HCT116 (cell line): ENCODE measurements around the gene GALC. TPM values are rescaled to one million over a fixed set of nuclear protein-coding genes. Genes with fewer than 3 reads are reported as not detected.

Source experiments
- ATAC-seq: fragments of 200-7000 bp; cut with Tn5 transposase; 2 replicates; pipeline ENCODE4 v1.9.1; 2020; ENCODE audit warnings: mild to moderate bottlenecking, moderate library complexity
- BruUV-seq: library from RNA; stranded (reverse); fragments of 400-500 nt; replicated peaks from 2 replicates; lab custom pipeline; 2021; lab: Mats Ljungman, UMichigan
- CTCF ChIA-PET: fragments of 300-600 bp; sonication (Branson Sonifier 250); formaldehyde crosslinking; loops from one replicate; lab custom pipeline; 2021; ENCODE audit warnings: antibody characterized with exemption; lab: Charles Lee
- POLR2A ChIA-PET: fragments of 300-600, 350-600 bp; sonication (Branson Sonifier 250); formaldehyde crosslinking; loops from one replicate; lab custom pipeline; 2021; ENCODE audit warnings: antibody characterized with exemption; lab: Charles Lee
- RAD21 ChIA-PET, 2 experiments: fragments of 300-600 bp; sonication (Branson Sonifier 250); formaldehyde crosslinking; loops; one replicate each; lab custom pipeline; 2023; ENCODE audit warnings: low total read pairs in 2 of 2; ENCODE audit not compliant: uncharacterized antibody in 2 of 2, unreplicated experiment in 2 of 2, low non-redundant PET in 1 of 2; lab: Charles Lee
- DNase-seq: peaks from one replicate; pipeline ENCODE4 v3.0.0-alpha.2; 2010; ENCODE audit warnings: low read depth, low spot score
- H2AFZ ChIP-seq: fragments of 200-600 bp; shearing (Covaris generic), sonication (generic); 2 replicates; pipeline ENCODE4 v1.6.1; 2017; ENCODE audit warnings: low read depth, mixed run types, mixed read lengths, antibody characterized with exemption, low read length; ENCODE audit not compliant: poor library complexity, severe bottlenecking
- H3K27ac ChIP-seq: 2 replicates; pipeline ENCODE4 v1.5.1; 2012; ENCODE audit warnings: low read depth, low read length
- H3K27me3 ChIP-seq: fragments of 200-600 bp; sonication (generic); 2 replicates; pipeline ENCODE4 v1.6.1; 2016; ENCODE audit warnings: mixed run types, low read length, mixed read lengths; ENCODE audit not compliant: insufficient read depth
- H3K36me3 ChIP-seq, 2 experiments: fragments of 200-500 bp in 1 of 2; fragments of 200-600 bp in 1 of 2; sonication (Bioruptor generic) in 1 of 2; sonication (generic) in 1 of 2; 2 replicates each; pipeline versions ENCODE4 v1.5.1 to v1.6.1; 2014 to 2016; ENCODE audit warnings: low read length in 2 of 2, inconsistent platforms in 1 of 2, mixed read lengths in 1 of 2, mixed run types in 1 of 2; ENCODE audit not compliant: insufficient read depth in 2 of 2, control insufficient read depth in 1 of 2
- H3K4me1 ChIP-seq, 2 experiments: fragments of 200-600 bp in 1 of 2; sonication (generic) in 1 of 2; 2 replicates each; pipeline versions ENCODE4 v1.5.1 to v1.6.1; 2012 to 2017; ENCODE audit warnings: low read length in 2 of 2, inconsistent platforms in 1 of 2, mild to moderate bottlenecking in 1 of 2, mixed read lengths in 1 of 2, mixed run types in 1 of 2, moderate library complexity in 1 of 2; ENCODE audit not compliant: insufficient read depth in 2 of 2, control insufficient read depth in 1 of 2
- H3K4me2 ChIP-seq: fragments of 200-600 bp; sonication (generic); 2 replicates; pipeline ENCODE4 v1.6.1; 2017; ENCODE audit warnings: mixed run types, low read length, mixed read lengths
- H3K4me3 ChIP-seq, 2 experiments: fragments of 200-600 bp in 1 of 2; sonication (generic) in 1 of 2; replicated peaks in 1 of 2; 2 replicates each; pipeline ENCODE4 v1.5.1; 2011 to 2016; ENCODE audit warnings: low read length in 2 of 2, control low read depth in 1 of 2, low read depth in 1 of 2, mild to moderate bottlenecking in 1 of 2, mixed read lengths in 1 of 2, mixed run types in 1 of 2
- H3K79me2 ChIP-seq: fragments of 200-600 bp; sonication (generic); 2 replicates; pipeline ENCODE4 v1.6.1; 2017; ENCODE audit warnings: mild to moderate bottlenecking, mixed run types, low read length, moderate library complexity, mixed read lengths; ENCODE audit not compliant: insufficient read depth
- H3K9ac ChIP-seq: fragments of 200-600 bp; sonication (generic); 2 replicates; pipeline ENCODE4 v1.6.1; 2016; ENCODE audit warnings: low read length, mixed read lengths
- H3K9me2 ChIP-seq: fragments of 200-600 bp; sonication (generic), shearing (Covaris generic); 2 replicates; pipeline ENCODE4 v1.6.1; 2017; ENCODE audit warnings: mixed run types, mild to moderate bottlenecking, moderate library complexity; ENCODE audit not compliant: insufficient read depth
- H3K9me3 ChIP-seq, 2 experiments: fragments of 200-500 bp in 1 of 2; fragments of 200-600 bp in 1 of 2; sonication (Bioruptor generic) in 1 of 2; sonication (generic) in 1 of 2; 2 replicates each; pipeline ENCODE4 v1.6.1; 2014 to 2017; ENCODE audit warnings: low read length in 2 of 2, mixed read lengths in 2 of 2, inconsistent platforms in 1 of 2, low read depth in 1 of 2, mild to moderate bottlenecking in 1 of 2, mixed run types in 1 of 2, moderate library complexity in 1 of 2; ENCODE audit not compliant: control insufficient read depth in 1 of 2, insufficient read depth in 1 of 2
- H4K20me1 ChIP-seq: fragments of 200-600 bp; sonication (generic), shearing (Covaris generic); 2 replicates; pipeline ENCODE4 v1.6.1; 2017; ENCODE audit warnings: mixed run types, mild to moderate bottlenecking, moderate library complexity; ENCODE audit not compliant: insufficient read depth
- ATF3 ChIP-seq: IDR thresholded peaks from 2 replicates; pipeline ENCODE4 v1.6.1; 2012
- CBX3 ChIP-seq: IDR thresholded peaks from 2 replicates; pipeline ENCODE4 v1.6.1; 2012; ENCODE audit warnings: low read depth
- CTCF ChIP-seq, 3 experiments: fragments of 200-600 bp in 1 of 3; sonication (generic) in 1 of 3; IDR thresholded peaks in 2 of 3; conservative IDR thresholded peaks in 1 of 3; 2 replicates each; pipeline ENCODE4 v1.5.1; 2012 to 2017; ENCODE audit warnings: low read depth in 2 of 3, low read length in 2 of 3, antibody characterized with exemption in 1 of 3, borderline replicate concordance in 1 of 3, control low read depth in 1 of 3, mild to moderate bottlenecking in 1 of 3, mixed read lengths in 1 of 3, mixed run types in 1 of 3, moderate library complexity in 1 of 3; ENCODE audit not compliant: insufficient read depth in 1 of 3
- ELF1 ChIP-seq: IDR thresholded peaks from 2 replicates; pipeline ENCODE4 v1.6.1; 2012; ENCODE audit warnings: low read depth, borderline replicate concordance
- EZH2phosphoT487 ChIP-seq: fragments of 200-600 bp; IDR thresholded peaks from 2 replicates; pipeline ENCODE4 v1.6.1; 2018; ENCODE audit warnings: antibody characterized with exemption, borderline replicate concordance
- MAX ChIP-seq: IDR thresholded peaks from 2 replicates; pipeline ENCODE4 v1.6.1; 2012
- POLR2A ChIP-seq: IDR thresholded peaks from 2 replicates; pipeline ENCODE4 v1.7.0; 2011; ENCODE audit warnings: borderline replicate concordance; ENCODE audit not compliant: insufficient read depth, insufficient read length; ENCODE audit errors: extremely low read depth
- TCF7L2 ChIP-seq: IDR thresholded peaks from 2 replicates; pipeline ENCODE4 v1.7.0; 2011; ENCODE audit warnings: borderline replicate concordance, inconsistent platforms; ENCODE audit not compliant: insufficient read depth, insufficient read length; ENCODE audit errors: extremely low read depth
- YY1 ChIP-seq: IDR thresholded peaks from 2 replicates; pipeline ENCODE4 v1.6.1; 2011; ENCODE audit warnings: low read length, low read depth, moderate library complexity, mild to moderate bottlenecking; ENCODE audit not compliant: insufficient replicate concordance; ENCODE audit errors: extremely low read depth
- ZBTB33 ChIP-seq: IDR thresholded peaks from 2 replicates; pipeline ENCODE4 v1.6.1; 2011; ENCODE audit warnings: mild to moderate bottlenecking, low read length, moderate library complexity; ENCODE audit not compliant: insufficient replicate concordance; ENCODE audit errors: extremely low read depth
- ZFX ChIP-seq: fragments of 450-650 bp; IDR thresholded peaks from 2 replicates; pipeline ENCODE4 v1.6.1; 2017
- ZNF274 ChIP-seq: fragments of 200-500 bp; sonication (Bioruptor generic); IDR thresholded peaks from 2 replicates; pipeline ENCODE4 v1.6.1; 2014; ENCODE audit warnings: mild to moderate bottlenecking, low read depth, low read length, inconsistent platforms
- intact Hi-C: fragments of 100-400 bp; cut with micrococcal nuclease; formaldehyde crosslinking; loops from 2 replicates; pipeline ENCODE4 v1.10.0; 2022
- total RNA-seq: library from RNA; stranded (reverse); gene quantifications from one replicate; pipeline ENCODE4 v1.2.1, GENCODE V29; 2021; ENCODE audit not compliant: unreplicated experiment

Gene GALC
- total RNA-seq, 1 experiment from 2014 or later = 0.59 TPM

GRCh38 chr14:87992346-87992717, 650 bp downstream of the GALC start:
- Histone ChIP-seq H2AFZ (no peak overlapping the region), H3K9me3 (no peaks in the 10 kb centered on the region; a peak in 1 of 4 replicates), H3K27ac (no peak overlapping the region), H3K9ac (no peak overlapping the region), H3K36me3 (no peaks in the 10 kb centered on the region), H3K9me2 (no peaks in the 10 kb centered on the region), H3K4me1 (no peaks in the 10 kb centered on the region), H3K4me3 (no peak overlapping the region), H3K79me2 (no peaks in the 10 kb centered on the region), H3K27me3 (no peaks in the 10 kb centered on the region), H3K4me2 (no peak overlapping the region), H4K20me1 (no peaks in the 10 kb centered on the region)
- intact Hi-C loops = no loop called here
- ChIA-PET POLR2A (no interaction called here), RAD21 (no interaction called here), CTCF (no interaction called here)
- ATAC-seq = no peak
- no TSS peak for BruUV-seq
- no peak for DNase-seq
- TF ChIP-seq CTCF (IDR thresholded peaks at IDR 0.05 in 2 of 3, conservative IDR thresholded peaks at IDR 0.05 in 1 of 3; ENCODE audit: borderline replicate concordance in 1 of 3, insufficient read depth in 1 of 3, low read depth in 2 of 3, low read length in 2 of 3) (no peak), TCF7L2 (no peak), CBX3 (no peak), MAX (no peak), EZH2phosphoT487 (no peak), POLR2A (no peak), ATF3 (no peak), YY1 (no peak), ZNF274 (no peak), ELF1 (no peak), ZFX (no peak), ZBTB33 (no peak)
